ENCODE data around the gene SRPRB.
"Not testable (repeated sequence)": the region's sequence is repeated elsewhere in the genome, so short reads cannot be mapped to it uniquely, and the experiment has no call there.

The SRPRB gene

DNA sequence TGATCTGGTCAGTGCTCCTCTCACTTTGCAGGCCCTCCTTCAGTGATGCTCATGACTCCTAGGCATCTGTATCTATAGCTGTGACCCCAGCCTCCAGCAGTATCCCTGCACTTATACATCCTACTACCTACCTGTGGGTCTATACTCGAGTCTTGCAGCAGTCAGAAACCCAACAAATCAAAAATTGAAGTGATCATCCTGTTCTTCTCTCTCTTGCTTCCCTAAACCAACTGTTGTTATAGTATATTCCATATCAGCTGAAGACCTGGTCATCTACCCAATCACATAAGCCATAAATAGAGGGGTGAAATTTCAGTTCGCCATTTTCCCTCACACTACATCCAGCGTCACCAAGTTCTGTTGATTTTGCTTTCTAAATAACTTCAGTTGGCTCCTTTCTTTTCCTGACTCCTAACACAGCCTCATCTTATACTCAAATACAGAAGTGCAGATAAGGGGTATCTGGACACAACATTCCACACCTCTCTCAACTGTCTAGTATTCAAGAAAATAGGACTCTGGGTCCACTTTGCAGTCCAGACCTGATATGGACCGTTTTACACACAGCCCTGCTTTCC, 25.9 kb upstream of the SRPRB start:
- no peak for DNase-seq

DNA sequence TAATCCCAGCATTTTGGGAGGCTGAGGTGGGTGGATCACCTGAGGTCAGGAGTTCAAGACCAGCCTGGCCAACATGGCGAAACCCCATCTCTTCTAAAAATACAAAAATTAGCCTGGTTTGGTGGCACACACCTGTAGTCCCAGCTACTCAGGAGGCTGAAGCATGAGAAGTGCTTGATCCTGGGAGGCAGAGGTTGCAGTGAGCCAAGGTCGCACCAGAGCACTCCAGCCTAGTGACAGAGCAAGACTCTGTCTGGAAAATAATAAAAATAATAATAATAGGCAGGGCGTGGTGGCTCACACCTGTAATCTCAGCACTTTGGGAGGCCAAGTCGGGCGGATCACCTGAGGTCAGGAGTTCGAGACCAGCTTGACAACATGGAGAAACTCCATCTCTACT, 24.9 kb upstream of the SRPRB start:
- DNase-seq = not testable (repeated sequence)

DNA sequence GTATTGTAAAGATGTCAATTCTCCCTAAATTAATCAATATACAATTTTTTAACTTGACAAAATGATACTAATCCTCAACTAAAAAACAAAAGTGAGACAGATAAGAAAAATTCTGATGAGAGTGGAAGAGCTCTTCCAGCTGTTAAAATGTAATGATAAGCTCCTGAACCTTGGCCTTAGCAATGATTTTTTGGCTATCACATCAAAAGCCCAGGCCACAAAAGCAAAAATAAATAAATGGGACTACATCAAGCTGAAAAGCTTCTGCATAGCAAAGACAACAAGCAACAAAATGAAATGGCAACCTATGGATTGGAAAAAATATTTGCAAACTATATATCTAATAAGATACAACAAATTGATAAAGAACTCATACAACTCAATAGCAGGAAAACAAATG, 24.0 kb upstream of the SRPRB start:
- DNase-seq = no peak

DNA sequence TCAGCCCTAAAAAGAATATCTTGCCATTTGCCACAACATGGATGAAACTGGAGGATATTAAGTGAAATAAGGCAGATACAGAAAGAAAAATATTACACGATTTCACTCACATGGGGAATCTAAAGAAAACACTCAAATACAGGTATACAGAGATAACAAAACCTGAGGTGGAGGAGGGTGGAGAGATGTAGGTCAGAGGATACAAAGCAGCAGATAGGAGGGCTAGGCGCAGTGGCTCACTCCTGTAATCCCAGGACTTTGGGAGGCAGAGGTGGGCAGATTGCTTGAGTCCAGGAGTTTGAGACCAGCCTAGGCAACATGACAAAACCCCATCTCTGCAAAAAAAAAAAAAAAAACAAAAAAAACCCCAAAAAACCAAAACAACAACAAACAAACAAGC, 23.2 kb upstream of the SRPRB start:
- no peak for DNase-seq

DNA sequence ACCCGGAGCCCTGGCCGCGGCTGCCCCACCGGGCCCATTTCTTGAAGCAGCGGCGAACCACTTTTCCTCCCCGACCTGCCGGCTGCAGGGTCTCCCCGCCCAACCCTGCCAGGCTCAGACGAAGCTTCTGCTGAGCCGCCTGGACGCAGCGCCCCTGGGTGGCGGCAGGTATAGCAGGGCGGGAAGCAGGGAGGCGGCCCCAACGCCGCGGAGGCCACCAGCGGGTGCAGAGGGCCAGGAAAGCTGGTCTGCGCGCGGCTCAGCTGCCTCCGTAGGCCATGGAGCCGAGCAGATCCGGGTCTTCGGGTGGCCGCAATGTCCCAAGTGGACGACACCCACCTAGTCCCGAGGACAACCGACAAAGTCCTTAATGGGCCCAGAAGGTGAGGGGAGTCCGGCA, 21.9 kb upstream of the SRPRB start:
- no peak for DNase-seq

DNA sequence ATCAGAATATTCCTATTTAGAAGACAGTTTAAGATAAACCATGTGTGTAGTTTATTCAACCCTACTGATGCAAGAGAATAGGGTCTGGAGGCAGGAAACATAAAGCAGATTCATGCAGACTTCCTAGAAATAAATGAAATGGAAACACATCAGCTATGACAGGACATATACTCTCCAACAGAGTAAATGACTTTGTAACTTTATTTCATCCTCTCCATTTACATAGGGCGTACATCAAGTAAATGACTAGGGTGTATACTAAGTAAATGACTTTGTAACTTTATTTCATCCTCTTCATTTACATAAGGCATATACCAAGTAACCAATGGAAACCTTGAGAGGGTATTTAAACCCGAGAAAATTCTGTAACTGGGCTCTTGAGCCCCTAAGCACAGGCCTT, 17.6 kb upstream of the SRPRB start:
- DNase-seq = no peak

DNA sequence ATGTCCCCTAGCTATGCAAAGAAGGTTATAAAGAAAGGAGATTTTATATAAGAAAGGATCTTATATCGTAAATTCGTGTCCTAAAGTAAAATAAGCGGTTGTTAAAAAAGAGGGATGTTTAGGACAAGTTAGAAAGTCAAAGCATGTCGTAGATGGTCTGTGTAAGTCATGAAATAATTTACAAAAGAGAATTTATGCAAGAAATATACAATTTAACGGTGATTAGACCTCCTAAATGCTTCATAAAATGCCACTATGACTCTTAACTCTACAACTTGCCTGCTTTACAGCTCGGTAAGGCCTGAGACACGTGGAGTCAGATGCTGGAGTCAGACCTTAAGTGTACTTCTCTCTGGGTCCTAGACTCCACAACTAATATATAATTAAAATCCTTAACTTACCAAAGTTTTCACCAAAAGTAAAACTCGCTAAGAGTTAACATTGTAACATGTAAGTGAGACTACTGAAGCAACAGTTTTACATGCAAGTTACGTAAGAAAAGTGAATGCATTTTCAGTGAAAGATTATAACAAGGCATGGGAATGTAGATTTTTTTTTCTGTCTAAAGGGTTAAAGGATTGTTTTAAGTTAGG, 13.3 kb upstream of the SRPRB start:
- no peak for DNase-seq

DNA sequence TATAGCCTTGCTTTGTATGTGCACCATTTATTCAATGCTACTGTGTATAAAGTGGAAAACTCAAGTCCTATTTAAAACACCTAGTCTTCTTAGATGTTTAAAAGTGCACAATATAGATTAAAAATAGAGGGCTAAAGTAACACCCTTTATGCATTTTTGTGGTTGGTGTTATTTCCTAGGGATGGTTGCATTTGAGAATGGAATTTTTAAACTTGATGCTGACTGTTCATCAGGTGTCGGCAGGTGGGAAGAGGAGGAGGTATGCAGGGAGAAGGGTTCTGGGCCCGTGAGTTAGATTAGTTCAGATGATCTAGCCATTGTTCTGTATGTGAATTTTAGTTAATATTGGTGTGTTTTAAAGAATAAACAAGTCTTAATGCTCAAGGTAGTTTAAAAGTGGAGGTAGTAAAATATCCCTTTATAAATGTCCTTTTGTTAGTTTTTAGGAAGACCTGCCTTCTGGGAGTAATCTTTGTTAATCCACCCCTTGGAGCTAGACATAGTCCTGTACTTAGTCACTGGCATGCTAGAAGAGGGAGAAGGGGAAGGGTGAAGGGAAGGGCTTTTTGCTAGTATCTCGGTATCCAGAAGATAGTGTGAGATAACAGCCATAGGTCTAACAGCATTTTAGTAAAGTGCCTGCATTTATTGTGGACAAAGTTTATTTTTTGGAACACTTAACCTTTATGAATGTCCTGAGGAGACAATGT, 8.1 kb upstream of the SRPRB start:
- DNase-seq = no peak

DNA sequence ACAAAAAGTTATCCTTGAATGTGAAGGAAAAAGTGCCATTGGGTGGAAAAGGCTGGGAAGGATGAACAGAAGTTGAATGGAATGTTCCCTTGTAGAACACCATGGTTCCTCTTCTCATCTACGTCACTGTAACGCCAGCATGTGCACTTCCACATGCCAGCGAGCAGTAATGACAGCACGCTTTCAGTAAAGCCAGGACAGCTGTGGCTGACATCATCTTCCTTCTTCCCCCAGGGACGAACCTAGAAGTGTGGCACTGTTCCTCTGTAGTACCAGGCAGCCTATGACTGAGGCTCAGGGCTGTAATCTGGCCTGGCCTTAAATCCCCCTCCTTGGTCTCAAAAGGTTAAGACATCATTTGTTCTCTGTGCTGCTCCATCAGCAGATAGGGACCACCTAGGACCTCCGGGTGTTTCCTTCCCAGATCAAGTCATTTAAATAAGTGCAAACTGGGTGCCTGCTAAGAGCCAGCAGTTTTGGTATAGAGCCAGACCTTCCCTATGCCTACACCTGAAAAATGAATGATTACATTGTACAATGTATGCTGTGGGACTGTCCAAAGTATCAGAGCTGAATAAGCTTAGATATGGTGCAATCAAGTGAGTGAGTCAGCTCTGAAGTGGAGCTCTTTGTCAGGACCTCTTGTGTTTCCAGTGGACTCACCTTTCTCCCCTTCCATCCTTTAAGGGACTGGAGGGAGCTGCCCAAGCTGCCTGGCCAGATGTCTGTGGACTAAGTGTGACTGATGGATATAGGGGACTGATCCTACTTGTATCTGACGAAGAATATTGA, 5.6 kb upstream of the SRPRB start:
- DNase-seq = no peak

DNA sequence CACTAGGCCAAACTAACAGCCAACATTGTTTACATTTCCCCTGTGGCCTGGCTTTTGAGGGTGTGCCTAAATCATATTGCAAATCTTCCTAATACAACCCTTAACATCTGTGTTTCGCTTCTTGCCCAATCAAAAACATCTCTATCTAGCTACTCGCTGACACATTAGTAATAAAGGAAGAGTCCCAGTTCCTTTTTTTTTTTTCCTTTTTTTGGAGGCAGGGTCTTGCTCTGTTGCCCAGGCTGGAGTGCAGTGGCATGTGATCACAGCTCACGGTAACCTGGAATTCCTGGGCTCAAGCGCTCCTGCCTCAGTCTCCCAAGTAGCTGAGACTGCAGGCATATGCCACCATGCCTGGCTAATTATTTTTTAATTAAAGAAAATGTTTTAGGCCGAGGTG, 2.1 kb upstream of the SRPRB start:
- no peak for DNase-seq

DNA sequence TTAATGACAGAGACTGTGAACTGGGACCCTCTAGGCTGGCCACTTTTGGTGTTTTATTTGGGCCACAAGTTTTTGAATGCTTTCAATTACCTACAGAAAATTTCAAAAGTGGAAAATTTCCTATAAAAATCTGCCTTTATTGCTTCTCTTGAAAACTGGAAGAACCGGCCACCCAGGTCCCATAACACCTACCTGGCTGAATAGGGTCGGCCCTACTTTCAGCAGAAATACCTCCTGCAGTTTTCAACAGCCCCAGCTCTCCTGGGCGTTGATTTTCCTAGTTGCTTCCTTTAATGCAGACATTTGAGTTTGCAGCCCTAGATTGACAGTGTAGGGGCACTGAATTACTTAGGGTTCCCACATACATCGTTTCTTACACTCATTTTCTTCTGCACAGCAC, 719 bp upstream of the SRPRB start:
- DNase-seq = no peak

DNA sequence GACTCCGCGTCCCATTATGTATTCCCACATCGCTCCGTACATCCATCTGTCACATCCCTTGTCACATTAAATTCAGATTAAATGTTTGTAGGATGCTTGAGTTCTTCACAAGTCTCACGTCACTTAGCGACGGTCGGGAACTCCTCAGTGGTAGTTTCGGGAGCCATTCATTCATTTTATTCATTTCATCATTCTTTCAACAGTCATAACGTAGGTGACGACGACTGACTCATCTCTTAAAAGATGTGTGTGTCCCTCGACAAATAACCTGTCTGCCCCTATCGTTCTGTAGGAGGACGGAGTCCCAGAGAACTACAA, 272 bp upstream of the SRPRB start:
- DNase-seq = no peak

DNA sequence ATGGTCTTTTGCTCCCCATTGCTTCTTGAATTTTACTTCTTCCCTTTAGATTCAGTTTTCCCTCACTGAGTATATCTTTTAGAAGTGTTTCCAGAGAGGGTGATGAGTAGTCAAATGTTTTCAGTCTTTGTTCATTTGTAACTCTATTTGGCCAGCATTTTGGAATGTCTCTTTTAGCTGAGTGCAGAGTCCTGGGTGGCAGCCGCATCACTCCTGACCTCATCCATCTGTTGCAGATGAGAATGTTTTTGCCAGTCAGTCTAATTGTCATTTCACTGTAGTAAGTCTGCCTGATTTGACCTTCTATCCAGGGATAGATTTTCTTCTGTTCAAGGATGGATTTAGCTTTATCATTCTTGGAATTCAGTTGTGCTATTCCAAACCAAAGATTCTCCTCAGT, 7.3 kb downstream of the SRPRB start:
- DNase-seq = no peak

DNA sequence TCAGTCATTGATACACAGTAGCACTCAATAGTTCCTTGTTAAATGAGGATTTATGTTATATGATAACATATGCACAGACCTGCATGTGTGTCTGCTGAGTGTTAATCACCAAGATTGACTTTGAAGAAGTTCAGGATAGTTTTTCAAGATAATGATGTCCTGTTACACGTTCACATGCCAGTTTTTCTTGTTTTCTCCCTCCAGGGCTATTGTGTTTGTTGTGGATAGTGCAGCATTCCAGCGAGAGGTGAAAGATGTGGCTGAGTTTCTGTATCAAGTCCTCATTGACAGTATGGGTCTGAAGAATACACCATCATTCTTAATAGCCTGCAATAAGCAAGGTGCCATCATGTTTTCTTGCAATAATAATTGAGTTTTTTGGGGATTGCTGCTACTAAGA, 9.8 kb downstream of the SRPRB start:
- no peak for DNase-seq

DNA sequence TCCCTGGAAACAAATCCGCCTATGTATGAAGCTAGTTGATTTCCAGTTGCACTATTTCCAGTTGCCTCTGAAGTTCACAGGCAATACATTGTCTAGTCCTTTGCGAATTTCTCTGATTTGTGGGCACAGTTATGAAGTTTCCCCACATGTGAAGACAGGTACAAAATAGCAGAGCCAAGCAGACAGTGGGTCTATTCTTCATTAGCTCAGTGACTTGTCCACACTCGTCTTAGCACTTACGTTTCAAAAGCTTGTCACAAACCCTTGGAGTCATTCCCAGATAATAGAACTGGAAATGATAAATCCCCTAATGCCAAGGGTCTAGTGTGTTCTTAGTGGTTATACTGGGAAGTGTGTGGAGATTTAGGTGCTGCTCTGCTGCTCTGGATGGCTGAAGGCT, 14.5 kb downstream of the SRPRB start:
- no peak for DNase-seq

DNA sequence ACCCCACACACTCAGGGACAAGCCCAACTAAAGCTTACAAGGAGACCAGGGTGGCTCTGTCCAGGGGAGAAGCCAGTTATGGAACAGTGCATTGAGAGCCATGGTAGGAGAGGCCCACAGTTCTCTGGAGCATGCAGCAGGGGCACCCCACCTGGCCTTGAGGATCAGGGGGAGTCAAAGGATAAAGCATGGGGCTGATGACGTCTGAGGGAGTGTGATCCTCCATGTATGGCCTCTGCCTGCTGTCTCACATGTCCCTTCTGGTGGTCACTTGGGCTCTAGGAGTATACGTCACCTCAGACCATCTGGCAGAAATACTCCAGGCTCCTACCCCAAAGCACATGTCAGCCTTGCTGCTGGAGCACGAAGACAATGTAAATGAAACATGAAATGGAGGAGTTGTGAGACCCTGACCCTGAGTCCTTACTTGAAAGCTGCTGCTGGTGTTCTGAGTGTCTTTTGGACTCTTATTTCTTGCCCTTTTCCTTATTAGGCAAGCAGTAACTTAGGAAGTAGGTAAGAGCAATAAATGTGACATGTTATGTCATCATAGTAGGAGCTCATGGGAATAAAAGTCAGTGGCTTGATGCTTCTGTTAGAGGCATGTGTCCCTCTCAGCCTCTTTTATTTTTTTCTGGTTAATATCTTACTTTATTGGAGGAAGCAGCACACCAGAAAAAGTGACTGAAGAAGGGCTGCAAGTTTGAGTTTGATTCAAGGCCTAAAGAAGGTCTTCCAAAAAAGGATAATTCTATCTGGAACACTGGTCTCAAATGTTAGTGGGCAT, 15.5 kb downstream of the SRPRB start:
- no peak for DNase-seq

DNA sequence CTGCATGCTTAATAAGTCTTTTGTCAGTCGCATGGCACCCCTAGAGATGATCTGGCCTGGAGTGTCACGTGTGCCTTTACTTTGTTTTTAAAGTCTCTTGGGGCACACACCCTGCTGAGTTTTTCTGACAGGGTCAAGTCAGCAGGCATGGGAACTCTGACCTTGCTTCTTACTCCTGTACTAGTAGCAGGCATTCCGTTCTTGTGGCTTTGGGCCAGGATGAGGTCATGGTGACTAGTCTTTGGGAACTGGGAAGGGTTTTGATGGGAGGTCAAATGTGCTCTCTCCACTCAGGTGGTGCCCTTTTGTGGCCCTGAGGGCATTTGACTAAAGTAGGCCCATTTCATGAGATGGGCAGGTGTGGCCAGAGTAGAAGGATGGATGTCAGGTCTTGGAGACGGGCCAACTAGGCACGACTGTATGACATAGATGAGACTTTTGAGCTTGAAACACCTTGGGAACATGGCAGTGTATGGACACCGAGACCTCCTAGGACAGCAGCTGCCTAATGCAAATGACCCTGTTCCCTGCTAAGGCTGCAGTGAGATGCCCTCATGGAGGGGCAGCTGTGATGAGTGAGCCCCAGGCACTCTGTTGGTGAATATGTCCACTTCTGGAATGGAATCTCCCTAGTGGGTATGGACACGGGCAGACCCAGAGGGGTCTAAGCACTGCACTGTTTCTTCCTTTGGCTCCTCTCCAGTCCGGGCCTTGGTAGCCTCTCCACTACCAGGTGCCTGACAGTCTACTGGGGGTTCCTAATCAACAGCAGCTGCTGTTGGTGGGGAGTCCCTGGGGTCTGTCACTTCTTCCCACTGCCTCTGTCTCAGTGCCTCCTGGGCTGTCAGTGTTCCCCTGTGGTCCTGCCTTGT, 16.4 kb downstream of the SRPRB start:
- no peak for DNase-seq

DNA sequence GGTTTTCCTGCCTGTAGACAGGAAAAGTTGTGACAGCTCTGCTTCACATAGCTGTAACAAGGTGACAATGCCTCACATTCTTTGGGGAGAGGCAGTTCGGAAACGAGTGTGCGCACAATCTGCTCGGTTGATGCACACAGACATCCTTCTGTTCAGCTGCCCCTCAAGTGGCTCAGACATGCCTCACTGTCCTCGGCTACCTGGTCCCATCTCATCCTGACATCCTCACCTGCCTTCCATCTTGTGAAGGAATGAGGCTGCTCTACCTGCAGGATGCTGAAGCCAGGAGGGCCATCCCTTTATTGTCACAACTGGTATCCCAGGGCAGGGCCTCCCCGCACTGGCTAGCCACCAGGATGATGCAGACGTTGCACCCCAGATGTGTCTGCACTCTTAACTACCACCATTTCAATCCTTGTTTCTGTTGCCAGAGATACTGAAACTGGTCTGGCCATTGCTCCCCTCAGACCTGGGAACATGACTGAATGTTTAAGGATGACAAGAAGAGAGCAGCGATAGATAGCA, 19.4 kb downstream of the SRPRB start:
- no peak for DNase-seq

DNA sequence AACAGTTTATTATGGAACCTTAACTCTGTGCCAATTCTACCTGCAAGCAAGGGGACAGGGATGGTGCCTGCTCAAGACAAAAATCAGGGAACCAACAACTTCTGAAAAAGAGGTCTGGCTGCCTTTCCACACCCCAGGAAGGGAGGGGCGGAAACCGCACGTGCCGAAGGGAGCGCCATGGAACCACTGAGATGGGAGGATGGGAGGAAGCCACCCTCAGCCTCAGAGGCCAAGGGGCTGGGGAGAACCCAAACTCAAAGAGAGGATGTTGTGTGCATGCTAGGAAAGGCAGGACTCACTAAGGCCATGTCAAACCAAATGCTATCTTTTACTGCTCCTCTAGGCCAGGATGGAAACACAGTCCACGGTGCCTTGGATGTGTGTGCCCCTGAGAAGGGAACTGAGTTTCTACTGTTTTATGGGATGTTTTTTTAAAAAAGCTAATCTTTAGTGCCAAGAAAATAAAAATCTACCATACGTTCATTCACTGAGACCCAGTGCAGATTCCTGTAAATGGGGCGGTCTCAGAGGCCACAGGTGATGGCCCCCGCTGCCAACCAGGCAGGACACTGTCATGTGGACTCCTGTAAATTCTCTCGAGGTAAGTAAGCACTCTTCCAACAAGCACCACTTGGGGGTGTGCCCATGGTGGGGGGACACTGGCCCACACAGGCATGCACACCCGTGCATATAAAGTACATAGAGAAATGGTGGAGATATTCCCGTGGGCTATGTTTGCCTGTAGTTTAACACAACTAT, 20.5 kb downstream of the SRPRB start:
- no peak for DNase-seq

DNA sequence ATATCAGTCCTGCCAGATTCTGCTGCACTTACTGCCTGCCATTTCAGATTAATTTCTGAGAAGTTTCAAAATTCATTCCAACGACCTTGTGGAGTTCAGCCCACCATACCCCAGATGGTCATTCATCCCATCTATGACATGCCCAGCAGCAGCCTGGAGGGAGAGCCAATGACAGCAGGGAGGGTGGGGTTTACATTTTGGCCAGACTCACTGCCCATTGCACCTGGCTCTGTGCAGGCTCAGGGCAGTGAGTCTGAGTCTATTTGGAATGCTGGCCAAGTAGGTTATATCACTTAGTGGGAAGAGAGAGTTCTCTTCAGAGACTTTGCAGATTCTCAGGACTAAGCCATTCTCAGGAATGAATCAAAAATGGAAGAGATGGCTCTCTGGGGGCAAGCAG, 21.5 kb downstream of the SRPRB start:
- no peak for DNase-seq

DNA sequence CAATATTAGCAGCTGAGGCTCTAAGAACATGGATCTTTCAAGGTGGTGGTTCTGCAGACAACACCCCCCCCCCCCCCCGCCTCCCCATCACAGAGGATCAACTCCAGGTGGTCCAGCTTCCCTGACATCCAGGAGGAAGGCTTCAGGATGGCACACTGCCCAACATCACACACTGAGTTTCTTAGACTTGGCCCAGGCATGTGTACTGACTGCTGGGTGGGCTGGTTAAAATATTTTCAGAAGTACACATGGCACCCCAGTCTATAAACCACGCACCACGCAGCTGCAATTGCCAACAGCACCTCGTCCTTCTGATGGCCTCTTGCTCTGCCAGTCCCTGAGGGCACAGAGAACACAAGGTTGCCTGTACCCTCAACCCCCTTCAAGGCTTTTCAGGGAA, 22.1 kb downstream of the SRPRB start:
- no peak for DNase-seq
